Parathyroid adenoma (tissue), 2 donors: ENCODE results near the gene TAF11.
"Not testable (repeated sequence)": the region's sequence is repeated elsewhere in the genome, so short reads cannot be mapped to it uniquely, and the experiment has no call there.

Experiments
- H2AFZ ChIP-seq: fragments of 300-600 bp; sonication (generic); one replicate; pipeline ENCODE4 v1.7.0; 2017; ENCODE audit warnings: antibody characterized with exemption, mild to moderate bottlenecking
- H3K27ac ChIP-seq: fragments of 300-600 bp; sonication (generic); one replicate; pipeline ENCODE4 v1.7.0; 2017
- H3K27me3 ChIP-seq: fragments of 300-600 bp; sonication (generic); one replicate; pipeline ENCODE4 v1.7.0; 2017; ENCODE audit warnings: low read length; ENCODE audit not compliant: control insufficient read depth, insufficient read depth
- H3K36me3 ChIP-seq: fragments of 300-600 bp; sonication (generic); one replicate; pipeline ENCODE4 v1.7.0; 2017; ENCODE audit warnings: low read length; ENCODE audit not compliant: control insufficient read depth, insufficient read depth
- H3K4me1 ChIP-seq: fragments of 300-600 bp; sonication (generic); one replicate; pipeline ENCODE4 v1.7.0; 2017; ENCODE audit warnings: control low read depth
- H3K4me2 ChIP-seq: fragments of 300-600 bp; sonication (generic); one replicate; pipeline ENCODE4 v1.7.0; 2017; ENCODE audit warnings: low read length
- H3K4me3 ChIP-seq: fragments of 300-600 bp; sonication (generic); one replicate; pipeline ENCODE4 v1.7.0; 2017; ENCODE audit warnings: low read depth, low read length
- H3K79me2 ChIP-seq: fragments of 300-600 bp; sonication (generic); one replicate; pipeline ENCODE4 v1.7.0; 2017; ENCODE audit warnings: control low read depth
- H3K9ac ChIP-seq: fragments of 300-600 bp; sonication (generic); one replicate; pipeline ENCODE4 v1.7.0; 2017; ENCODE audit warnings: mild to moderate bottlenecking
- H3K9me3 ChIP-seq: fragments of 300-600 bp; sonication (generic); one replicate; pipeline ENCODE4 v1.7.0; 2017; ENCODE audit warnings: low read length; ENCODE audit not compliant: control insufficient read depth
- CTCF ChIP-seq: fragments of 300-600 bp; sonication (generic); IDR thresholded peaks from one replicate; pipeline ENCODE4 v1.7.0; 2017; ENCODE audit warnings: antibody characterized with exemption, mild to moderate bottlenecking
- donor health status: primary hyperparathyroidism.

Gene TAF11

GRCh38 chr6:34888874-34889555 lies 1.2 kb upstream of the TAF11 start, which contains the start of gene ANKS1A:
Gene ANKS1A, plus strand, starts transcription at chr6:34889255. Its CDS starts 148 bp downstream, at chr6:34889403.
- Histone ChIP-seq H3K27me3 (no peaks in the 10 kb centered on the region), H3K9me3 (no peaks in the 10 kb centered on the region), H3K4me3 (peak within 1 kb of the TSS; percentile 98), H3K36me3 (no peaks in the 10 kb centered on the region), H2AFZ (peak within 1 kb of the TSS; percentile 95), H3K4me1 (peaks cover 6% of the 10 kb centered on the region), H3K27ac (peak within 1 kb of the TSS; percentile 90), H3K9ac (no peak within 1 kb of the TSS), H3K79me2 (peaks cover 23% of the 10 kb centered on the region), H3K4me2 (peak within 1 kb of the TSS; percentile 82)
- TF ChIP-seq CTCF: no peak

- H3K4me1 ChIP-seq: peaks cover 6% of the 10 kb centered on the region
- H3K36me3 ChIP-seq: no peaks in the 10 kb centered on the region
- H3K9me3 ChIP-seq: no peaks in the 10 kb centered on the region
- H3K4me3 ChIP-seq: peak overlapping the region; percentile 98
- H2AFZ ChIP-seq: peak overlapping the region; percentile 95
- no peak overlapping the region for H3K9ac ChIP-seq
- no peaks in the 10 kb centered on the region for H3K27me3 ChIP-seq
- peak overlapping the region; percentile 90 for H3K27ac ChIP-seq
- peaks cover 23% of the 10 kb centered on the region for H3K79me2 ChIP-seq
- no peak for TF ChIP-seq CTCF
- H3K4me2 ChIP-seq: peak overlapping the region; percentile 82
Observed at GRCh38 chr6:34888514-34888856, 643 bp upstream of the TAF11 start.

GRCh38 chr6:34885837-34886236 lies 2.0 kb downstream of the TAF11 start:
- not testable (repeated sequence) for H3K4me1 ChIP-seq, H3K27me3 ChIP-seq, H3K27ac ChIP-seq, H2AFZ ChIP-seq, H3K4me3 ChIP-seq, H3K4me2 ChIP-seq, H3K9me3 ChIP-seq, H3K9ac ChIP-seq, H3K36me3 ChIP-seq
- peaks cover 15% of the 10 kb centered on the region for H3K79me2 ChIP-seq

GRCh38 chr6:34884996-34885395 lies 2.8 kb downstream of the TAF11 start:
- no peak overlapping the region for H3K27ac ChIP-seq

GRCh38 chr6:34884073-34884472 lies 3.8 kb downstream of the TAF11 start:
- not testable (repeated sequence) for H2AFZ ChIP-seq, H3K27me3 ChIP-seq, H3K36me3 ChIP-seq, H3K4me3 ChIP-seq, H3K9me3 ChIP-seq, H3K9ac ChIP-seq, H3K27ac ChIP-seq, H3K4me1 ChIP-seq, H3K4me2 ChIP-seq
- H3K79me2 ChIP-seq: peaks cover 13% of the 10 kb centered on the region

More at GRCh38 chr6:34884996-34885395, 2.8 kb downstream of the TAF11 start:
- Histone ChIP-seq H3K4me2 (no peak overlapping the region), H3K79me2 (peaks cover 13% of the 10 kb centered on the region), H3K9me3 (no peaks in the 10 kb centered on the region), H3K4me1 (no peaks in the 10 kb centered on the region), H3K36me3 (no peaks in the 10 kb centered on the region), H3K4me3 (no peak overlapping the region), H2AFZ (no peak overlapping the region), H3K9ac (no peak overlapping the region), H3K27me3 (no peaks in the 10 kb centered on the region)
- TF ChIP-seq CTCF: no peak
